Smooth muscle cell (in vitro differentiated cells): ENCODE results near the gene ZNF280D. TPM values are rescaled to one million over a fixed set of nuclear protein-coding genes. Genes with fewer than 3 reads are reported as not detected.

Experiments
- DNase-seq: peaks from one replicate; lab custom pipeline; 2025; ENCODE audit not compliant: unreplicated experiment; lab: John Stamatoyannopoulos, UW
- H2AFZ ChIP-seq: fragments of 200-600 bp; sonication (generic); 2 replicates; pipeline ENCODE4 v1.6.0; 2016; ENCODE audit warnings: antibody characterized with exemption, low read depth, mild to moderate bottlenecking
- H3F3A ChIP-seq: fragments of 200-600 bp; sonication (generic); 2 replicates; pipeline ENCODE4 v1.6.0; 2017; ENCODE audit warnings: antibody characterized with exemption, low read depth
- H3K27ac ChIP-seq: fragments of 200-600 bp; sonication (generic); 2 replicates; pipeline ENCODE4 v1.5.1; 2016; ENCODE audit warnings: low read depth, mild to moderate bottlenecking
- H3K27me3 ChIP-seq: fragments of 200-600 bp; sonication (generic); 2 replicates; pipeline ENCODE4 v1.6.1; 2016; ENCODE audit warnings: low read depth, mild to moderate bottlenecking
- H3K36me3 ChIP-seq: fragments of 200-600 bp; sonication (generic); 2 replicates; pipeline ENCODE4 v1.5.1; 2016; ENCODE audit warnings: low read depth
- H3K4me1 ChIP-seq: fragments of 200-600 bp; sonication (generic); 2 replicates; pipeline ENCODE4 v1.5.1; 2016; ENCODE audit warnings: low read depth
- H3K4me2 ChIP-seq: fragments of 200-600 bp; sonication (generic); 2 replicates; pipeline ENCODE4 v1.6.0; 2016; ENCODE audit warnings: mild to moderate bottlenecking
- H3K4me3 ChIP-seq: fragments of 200-600 bp; sonication (generic); 2 replicates; pipeline ENCODE4 v1.5.1; 2016; ENCODE audit warnings: mild to moderate bottlenecking
- H3K79me2 ChIP-seq: fragments of 200-600 bp; sonication (generic); 2 replicates; pipeline ENCODE4 v1.6.0; 2016; ENCODE audit warnings: low read depth, mild to moderate bottlenecking
- H3K9ac ChIP-seq: fragments of 200-600 bp; sonication (generic); 2 replicates; pipeline ENCODE4 v1.6.0; 2016; ENCODE audit warnings: low read depth
- H3K9me3 ChIP-seq: fragments of 200-600 bp; sonication (generic); replicated peaks from 2 replicates; pipeline ENCODE4 v1.5.1; 2016; ENCODE audit warnings: low read depth
- H4K20me1 ChIP-seq: fragments of 200-600 bp; sonication (generic); 2 replicates; pipeline ENCODE4 v1.6.0; 2016; ENCODE audit warnings: low read depth
- WGBS: methylation state at CpG from one replicate; pipeline ENCODE4 v1.1.7; 2016; ENCODE audit warnings: low lambda C conversion rate; 5-methylcytosine and 5-hydroxymethylcytosine counted together
- polyA plus RNA-seq: library from polyadenylated mRNA; unstranded; fragments of >200 nt; fragmentation: Nextera tagmentation; extraction: Ambion mirVana; gene quantifications from 2 replicates; pipeline ENCODE4 v1.2.1, GENCODE V29; 2016
- total RNA-seq: library from RNA; depleted of rRNA; stranded (reverse); fragments of >200 nt; gene quantifications from 2 replicates; pipeline ENCODE4 v1.2.3, GENCODE V29; 2014
- TF ChIP-seq, protein P1 (sequence below): fragments of 200-600 bp; sonication (generic); IDR thresholded peaks from 2 replicates; pipeline ENCODE4 v1.5.1; 2017; ENCODE audit warnings: borderline replicate concordance, mild to moderate bottlenecking, antibody characterized with exemption; ENCODE audit not compliant: insufficient read depth, poor library complexity, severe bottlenecking

ZNF280D gene
- total and polyA plus RNA-seq, 2 experiments from 2014 or later = 0.94 to 4.3 TPM

DNA sequence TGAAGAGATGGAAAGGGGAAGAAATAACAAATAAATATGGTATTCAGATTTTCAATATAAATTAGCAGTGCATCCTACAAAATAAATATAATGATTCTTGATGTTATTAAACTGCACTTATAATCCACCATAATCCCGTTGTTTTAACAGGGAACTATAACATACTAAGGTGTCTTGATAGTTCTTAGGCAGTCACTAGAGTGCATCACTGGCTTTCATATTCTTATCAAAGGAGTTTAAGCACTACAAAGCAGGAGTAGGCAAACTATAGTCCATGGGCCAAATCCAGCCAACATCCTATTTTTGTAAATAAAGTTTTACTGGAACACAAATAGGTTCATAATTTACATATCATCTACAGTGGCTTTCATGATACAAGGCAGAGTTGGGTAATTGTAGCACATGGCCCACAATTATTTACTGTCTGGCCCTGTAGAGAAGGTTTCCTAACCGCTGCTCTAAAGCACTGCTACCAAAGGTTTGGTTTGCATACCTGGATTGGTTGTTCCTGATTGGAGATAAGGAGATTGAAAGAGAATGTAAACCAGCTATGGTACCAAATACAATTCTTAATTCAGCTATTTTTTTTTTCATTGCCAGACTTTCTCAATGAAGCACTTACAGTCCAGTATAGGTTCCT lies 104.3 kb downstream of the ZNF280D start:
- Histone ChIP-seq H3K27me3 (no peaks in the 10 kb centered on the region), H4K20me1 (no peaks in the 10 kb centered on the region), H3K79me2 (no peaks in the 10 kb centered on the region), H3K4me3 (no peak overlapping the region), H3K36me3 (no peaks in the 10 kb centered on the region), H3K4me1 (no peaks in the 10 kb centered on the region), H3K9ac (no peak overlapping the region), H3F3A (no peaks in the 10 kb centered on the region), H2AFZ (no peak overlapping the region), H3K27ac (no peak overlapping the region), H3K9me3 (no peaks in the 10 kb centered on the region), H3K4me2 (no peak overlapping the region)
- TF ChIP-seq, protein P1, sequence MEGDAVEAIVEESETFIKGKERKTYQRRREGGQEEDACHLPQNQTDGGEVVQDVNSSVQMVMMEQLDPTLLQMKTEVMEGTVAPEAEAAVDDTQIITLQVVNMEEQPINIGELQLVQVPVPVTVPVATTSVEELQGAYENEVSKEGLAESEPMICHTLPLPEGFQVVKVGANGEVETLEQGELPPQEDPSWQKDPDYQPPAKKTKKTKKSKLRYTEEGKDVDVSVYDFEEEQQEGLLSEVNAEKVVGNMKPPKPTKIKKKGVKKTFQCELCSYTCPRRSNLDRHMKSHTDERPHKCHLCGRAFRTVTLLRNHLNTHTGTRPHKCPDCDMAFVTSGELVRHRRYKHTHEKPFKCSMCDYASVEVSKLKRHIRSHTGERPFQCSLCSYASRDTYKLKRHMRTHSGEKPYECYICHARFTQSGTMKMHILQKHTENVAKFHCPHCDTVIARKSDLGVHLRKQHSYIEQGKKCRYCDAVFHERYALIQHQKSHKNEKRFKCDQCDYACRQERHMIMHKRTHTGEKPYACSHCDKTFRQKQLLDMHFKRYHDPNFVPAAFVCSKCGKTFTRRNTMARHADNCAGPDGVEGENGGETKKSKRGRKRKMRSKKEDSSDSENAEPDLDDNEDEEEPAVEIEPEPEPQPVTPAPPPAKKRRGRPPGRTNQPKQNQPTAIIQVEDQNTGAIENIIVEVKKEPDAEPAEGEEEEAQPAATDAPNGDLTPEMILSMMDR = no peak
- DNase-seq = no peak
- WGBS = 81% methylated on average over 2 of the region's 2 CpGs

DNA sequence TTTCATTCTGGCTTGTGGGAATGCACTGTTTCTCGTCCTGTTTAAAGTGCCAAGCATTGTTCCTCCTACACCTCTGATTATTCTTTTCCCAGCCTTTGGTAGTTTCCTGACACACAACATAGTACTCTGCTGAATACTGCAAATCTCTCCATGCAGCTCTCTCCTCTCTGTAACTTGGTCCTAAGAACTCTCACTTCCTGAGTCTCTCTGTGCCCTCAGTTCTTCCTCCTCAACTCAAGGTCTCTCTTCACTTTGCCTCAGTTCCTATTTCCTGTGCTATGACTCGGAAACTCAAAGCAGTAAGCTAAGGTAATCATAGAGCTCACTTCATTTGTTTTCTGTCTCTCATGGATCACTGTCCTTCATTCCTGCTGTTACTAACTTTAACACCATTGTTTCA lies 113.4 kb downstream of the ZNF280D start:
- 73% methylated on average over 2 of the region's 2 CpGs for WGBS
- no peaks in the 10 kb centered on the region for H4K20me1 ChIP-seq
- H3F3A ChIP-seq = no peaks in the 10 kb centered on the region
- no peak overlapping the region for H3K27ac ChIP-seq
- no peak overlapping the region for H3K9ac ChIP-seq
- H3K36me3 ChIP-seq = no peaks in the 10 kb centered on the region
- no peak overlapping the region for H2AFZ ChIP-seq
- H3K79me2 ChIP-seq = no peaks in the 10 kb centered on the region
- TF ChIP-seq, protein P1 = no peak
- no peak for DNase-seq
- no peaks in the 10 kb centered on the region for H3K27me3 ChIP-seq
- no peak overlapping the region for H3K4me3 ChIP-seq
- no peaks in the 10 kb centered on the region for H3K9me3 ChIP-seq
- H3K4me2 ChIP-seq = no peak overlapping the region
- H3K4me1 ChIP-seq = no peaks in the 10 kb centered on the region

DNA sequence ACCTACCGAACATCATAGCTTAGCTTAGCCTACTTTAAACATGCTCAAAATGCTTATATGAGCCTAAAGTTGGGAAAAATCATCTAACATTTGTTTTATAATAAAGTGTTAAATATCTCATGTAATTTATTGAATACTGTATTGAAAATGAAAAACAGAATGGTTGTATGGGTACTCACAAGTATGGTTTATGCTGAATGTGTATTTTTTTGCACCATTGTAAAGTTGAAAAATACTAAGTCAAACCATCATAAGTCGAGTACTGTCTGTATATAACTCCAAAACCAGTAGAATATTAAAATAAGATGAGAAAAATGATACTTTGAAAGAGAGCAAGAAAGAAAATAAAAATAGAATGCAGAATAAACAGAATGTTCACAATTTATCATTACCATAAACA lies 115.7 kb downstream of the ZNF280D start:
- Histone ChIP-seq H3K9ac (no peak overlapping the region), H4K20me1 (no peaks in the 10 kb centered on the region), H3K4me3 (no peak overlapping the region), H3K79me2 (no peaks in the 10 kb centered on the region), H2AFZ (no peak overlapping the region), H3K27ac (no peak overlapping the region), H3K4me1 (no peaks in the 10 kb centered on the region), H3K9me3 (no peaks in the 10 kb centered on the region), H3K4me2 (no peak overlapping the region), H3K27me3 (no peaks in the 10 kb centered on the region), H3K36me3 (no peaks in the 10 kb centered on the region), H3F3A (no peaks in the 10 kb centered on the region)
- DNase-seq = no peak
- 89% methylated on average over 2 of the region's 2 CpGs for WGBS
- TF ChIP-seq, protein P1 = no peak

DNA sequence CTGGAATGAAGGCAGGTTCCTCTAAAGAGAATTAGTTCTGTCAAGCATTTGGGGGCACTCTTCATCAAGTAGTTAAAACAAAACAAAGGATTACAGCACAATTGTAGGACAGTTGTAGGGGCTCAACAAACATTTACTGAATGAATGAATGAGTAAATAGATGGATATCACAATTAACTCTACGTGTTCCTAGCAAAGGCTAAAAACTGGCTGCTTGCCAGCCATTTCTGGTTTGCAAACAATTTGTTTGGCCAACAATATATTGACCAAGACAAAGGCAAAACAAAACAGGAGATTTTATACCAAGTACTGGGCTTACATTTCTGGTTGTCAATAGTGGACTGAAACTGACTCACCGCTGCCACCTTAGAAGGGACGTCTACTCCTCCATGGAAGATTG lies 116.8 kb downstream of the ZNF280D start:
- Histone ChIP-seq H4K20me1 (no peaks in the 10 kb centered on the region), H3K27me3 (no peaks in the 10 kb centered on the region), H3K4me3 (no peak overlapping the region), H2AFZ (no peak overlapping the region), H3K9me3 (no peaks in the 10 kb centered on the region), H3K9ac (no peak overlapping the region), H3K4me1 (no peaks in the 10 kb centered on the region), H3F3A (no peaks in the 10 kb centered on the region), H3K4me2 (no peak overlapping the region), H3K27ac (no peak overlapping the region), H3K36me3 (no peaks in the 10 kb centered on the region), H3K79me2 (no peaks in the 10 kb centered on the region)
- DNase-seq = no peak
- 68% methylated on average over 3 of the region's 3 CpGs for WGBS
- TF ChIP-seq, protein P1 = no peak
